GM21528 (cell line): ENCODE data around the gene KRTAP4-5.
"Not testable (repeated sequence)": the region's sequence is repeated elsewhere in the genome, so short reads cannot be mapped to it uniquely, and the experiment has no call there.

Experiments used
- ATAC-seq: cut with Tn5 transposase; IDR thresholded peaks from one replicate; pipeline ENCODE4 v1.9.1; 2021; ENCODE audit warnings: mild to moderate bottlenecking, moderate library complexity; ENCODE audit not compliant: unreplicated experiment, low FRiP score

Gene KRTAP4-5

GRCh38 chr17:41116297-41116696, 33.3 kb downstream of the KRTAP4-5 start:
- ATAC-seq = no peak

DNA sequence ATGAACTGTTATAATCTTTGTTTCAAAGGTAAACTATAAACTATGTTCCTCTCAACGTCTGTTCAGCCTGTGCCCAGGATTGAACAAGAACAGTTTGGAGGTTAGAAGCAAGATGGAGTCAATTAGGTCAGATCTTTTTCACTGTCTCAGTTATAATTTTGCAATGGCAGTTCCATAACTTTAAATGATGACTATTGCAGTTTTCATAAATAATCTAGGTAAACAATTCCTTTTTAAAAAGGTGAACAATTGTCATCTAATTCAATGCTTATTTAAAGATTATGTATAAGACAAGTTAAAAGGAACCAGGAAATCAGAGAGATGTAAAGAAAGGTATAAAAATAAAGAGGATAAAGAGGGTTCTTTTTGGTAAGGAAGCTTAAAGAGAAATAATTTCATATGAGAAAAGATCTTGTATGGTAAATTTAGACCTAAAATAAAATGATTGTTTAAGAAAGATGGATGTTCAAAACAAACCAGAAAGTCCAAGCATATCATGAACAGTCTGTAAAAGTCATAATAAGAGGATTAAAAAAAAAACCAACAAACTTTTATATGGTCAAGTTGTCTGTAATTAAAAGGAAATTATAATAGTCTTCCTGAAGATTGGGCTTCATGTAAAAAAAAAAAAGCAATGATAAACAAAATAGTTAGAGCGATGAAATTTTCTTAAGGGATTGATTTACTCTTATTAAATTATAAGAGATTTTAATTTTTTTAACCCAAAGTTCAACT, 38.3 kb downstream of the KRTAP4-5 start:
- no peak for ATAC-seq

GRCh38 chr17:41108728-41109386, 40.8 kb downstream of the KRTAP4-5 start:
- not testable (repeated sequence) for ATAC-seq

- ATAC-seq = no peak
Measured at GRCh38 chr17:41107941-41108450, 41.6 kb downstream of the KRTAP4-5 start.

DNA sequence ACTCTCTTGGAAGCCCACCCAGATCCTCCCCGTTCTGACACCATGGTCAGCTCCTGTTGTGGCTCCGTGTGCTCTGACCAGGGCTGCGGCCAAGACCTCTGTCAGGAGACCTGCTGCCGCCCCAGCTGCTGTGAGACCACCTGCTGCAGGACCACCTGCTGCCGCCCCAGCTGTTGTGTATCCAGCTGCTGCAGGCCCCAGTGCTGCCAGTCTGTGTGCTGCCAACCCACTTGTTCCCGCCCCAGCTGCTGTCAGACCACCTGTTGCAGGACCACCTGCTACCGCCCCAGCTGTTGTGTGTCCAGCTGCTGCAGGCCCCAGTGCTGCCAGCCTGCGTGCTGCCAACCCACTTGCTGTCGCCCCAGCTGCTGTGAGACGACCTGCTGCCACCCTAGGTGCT, 44.3 kb downstream of the KRTAP4-5 start, which contains the start of gene KRTAP4-9:
Gene KRTAP4-9 (plus strand): TSS at position 43 of the 400 bp plus-strand sequence. CDS start 0 bp downstream, at position 43.
- ATAC-seq = not testable (repeated sequence)

DNA sequence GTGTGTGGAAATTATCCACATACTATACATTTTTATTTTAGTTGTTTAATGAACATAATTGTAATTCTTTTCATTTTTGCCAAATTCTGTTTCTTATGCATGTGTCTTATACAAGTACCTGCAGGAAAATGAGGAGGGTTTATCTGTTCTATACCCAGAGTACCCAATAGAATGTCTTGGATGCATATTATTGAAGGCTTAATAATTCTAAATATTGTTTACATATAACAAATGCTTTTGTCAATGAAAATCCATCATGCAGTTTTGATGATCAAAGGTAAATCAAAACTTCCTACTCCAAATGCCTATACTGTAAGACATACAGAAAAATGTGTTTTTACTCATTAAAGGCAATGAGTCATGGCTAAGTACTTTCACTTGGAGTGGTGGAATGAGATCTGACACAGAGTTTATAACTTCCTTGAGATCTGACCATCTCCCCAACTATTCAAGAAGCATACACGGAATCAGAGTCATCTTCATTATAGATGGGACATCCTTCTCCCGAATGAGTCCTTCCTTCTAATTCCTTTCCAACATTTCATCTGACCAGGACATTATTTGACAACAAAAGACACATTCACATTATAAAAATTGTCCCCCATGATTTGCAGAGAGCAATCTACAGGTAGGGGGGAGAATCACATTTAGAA, 45.1 kb downstream of the KRTAP4-5 start:
- not testable (repeated sequence) for ATAC-seq

GRCh38 chr17:41103896-41104295, 45.7 kb downstream of the KRTAP4-5 start:
- ATAC-seq = no peak

DNA sequence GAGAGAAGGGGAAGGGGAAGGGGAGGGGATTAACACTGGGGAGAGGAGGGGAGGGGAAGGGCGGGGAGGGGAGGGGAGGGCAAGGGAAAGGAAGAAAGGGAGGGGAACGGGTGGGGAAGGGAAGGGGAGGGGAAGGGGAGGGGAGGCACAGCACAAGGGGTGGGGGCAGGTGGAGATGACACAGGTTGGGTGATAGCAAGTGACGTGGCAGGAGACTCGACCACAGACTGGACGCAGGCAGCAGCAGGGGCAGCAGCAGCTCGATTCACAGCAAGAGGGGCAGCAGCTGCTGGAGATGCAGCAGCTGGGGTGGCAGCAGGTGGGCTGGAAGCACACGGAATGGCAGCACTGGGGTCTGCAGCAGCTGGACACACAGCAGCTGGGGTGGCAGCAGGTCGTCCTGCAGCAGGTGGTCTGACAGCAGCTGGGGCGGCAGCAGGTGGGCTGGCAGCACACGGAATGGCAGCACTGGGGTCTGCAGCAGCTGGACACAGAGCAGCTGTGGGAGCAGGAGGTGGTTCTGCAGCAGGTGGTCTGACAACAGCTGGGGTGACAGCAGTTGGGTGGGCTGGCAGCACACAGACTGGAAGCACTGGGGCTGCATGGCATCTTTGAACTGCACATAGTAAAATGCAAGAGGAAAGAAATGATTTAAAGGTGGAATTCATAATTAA, 47.9 kb downstream of the KRTAP4-5 start, which contains the start of gene KRTAP4-16:
Gene KRTAP4-16 (minus strand): TSS at position 624 of the 674 bp plus-strand sequence. CDS start 0 bp downstream, at position 624.
- ATAC-seq = no peak

- ATAC-seq = not testable (repeated sequence)
Measured at GRCh38 chr17:41099682-41100480, 49.7 kb downstream of the KRTAP4-5 start.
